Esophagus muscularis mucosa (tissue), 4 donors: ENCODE measurements around the gene VASH2. TPM values are rescaled to one million over a fixed set of nuclear protein-coding genes. Genes with fewer than 3 reads are reported as not detected.

Source experiments
- DNase-seq: peaks from one replicate; pipeline ENCODE4 v3.0.0-alpha.2; 2017; ENCODE audit errors: extremely low spot score
- H3K27ac ChIP-seq, 4 donors: fragments of 200-600 bp; sonication (generic); replicated peaks in 1 of 4; 1 replicate in 3 of 4; 2 replicates in 1 of 4; pipeline ENCODE4 v1.5.1; 2016 to 2019; ENCODE audit warnings: mild to moderate bottlenecking in 1 of 4
- H3K27me3 ChIP-seq, 4 donors: fragments of 200-600 bp; sonication (generic); one replicate each; pipeline versions ENCODE4 v1.5.1 to v1.6.0; 2016 to 2019
- H3K36me3 ChIP-seq, 4 donors: fragments of 200-600 bp; sonication (generic); one replicate each; pipeline ENCODE4 v1.5.1; 2016 to 2019
- H3K4me1 ChIP-seq, 4 donors: fragments of 200-600 bp; sonication (generic); one replicate each; pipeline ENCODE4 v1.5.1; 2016 to 2019
- H3K4me3 ChIP-seq, 4 donors: fragments of 200-600 bp; sonication (generic); 1 replicate in 2 of 4; 2 replicates in 2 of 4; pipeline ENCODE4 v1.5.1; 2016 to 2019; ENCODE audit warnings: mild to moderate bottlenecking in 4 of 4, moderate library complexity in 1 of 4
- H3K9me3 ChIP-seq, 4 donors: fragments of 200-600 bp; sonication (generic); 1 replicate in 3 of 4; 2 replicates in 1 of 4; pipeline ENCODE4 v1.5.1; 2016 to 2019
- EP300 ChIP-seq: sonication (generic); formaldehyde crosslinking; IDR thresholded peaks from one replicate; pipeline ENCODE4 v1.6.1; 2017; ENCODE audit warnings: antibody characterized with exemption
- POLR2A ChIP-seq: fragments of 450-650 bp; IDR thresholded peaks from one replicate; pipeline ENCODE4 v1.6.1; 2017; ENCODE audit warnings: antibody characterized with exemption, moderate library complexity, mild to moderate bottlenecking, low read depth
- POLR2AphosphoS5 ChIP-seq, 2 donors: sonication (generic); formaldehyde crosslinking; IDR thresholded peaks; one replicate each; pipeline ENCODE4 v1.6.1; 2017; ENCODE audit warnings: antibody characterized with exemption in 2 of 2
- whole genome bisulfite sequencing: methylation state at CpG from one replicate; pipeline ENCODE4 v1.1.5; 2018; 5-methylcytosine and 5-hydroxymethylcytosine counted together
- intact Hi-C: fragments of 100-400 bp; cut with DNase I; formaldehyde crosslinking; loops from one replicate; pipeline ENCODE4 v1.15.1; 2023
- total RNA-seq, 4 donors: library from RNA; depleted of rRNA; stranded (reverse); fragments of >200 nt; gene quantifications; one replicate each; pipeline versions ENCODE4 v1.1.0 to v1.2.1, GENCODE V29; 2016
- TF ChIP-seq, protein P1 (sequence below), 3 experiments: fragments of 200-600 bp in 2 of 3; fragments of 450-650 bp in 1 of 3; sonication (generic) in 2 of 3; IDR thresholded peaks; one replicate each; pipeline ENCODE4 v1.5.1; 2017 to 2019; ENCODE audit warnings: antibody characterized with exemption in 3 of 3, mild to moderate bottlenecking in 2 of 3, moderate library complexity in 1 of 3

Gene VASH2
- total RNA-seq, 4 donors from 2014 or later, result 1.9 to 8.3 (median 2.6) TPM

DNA sequence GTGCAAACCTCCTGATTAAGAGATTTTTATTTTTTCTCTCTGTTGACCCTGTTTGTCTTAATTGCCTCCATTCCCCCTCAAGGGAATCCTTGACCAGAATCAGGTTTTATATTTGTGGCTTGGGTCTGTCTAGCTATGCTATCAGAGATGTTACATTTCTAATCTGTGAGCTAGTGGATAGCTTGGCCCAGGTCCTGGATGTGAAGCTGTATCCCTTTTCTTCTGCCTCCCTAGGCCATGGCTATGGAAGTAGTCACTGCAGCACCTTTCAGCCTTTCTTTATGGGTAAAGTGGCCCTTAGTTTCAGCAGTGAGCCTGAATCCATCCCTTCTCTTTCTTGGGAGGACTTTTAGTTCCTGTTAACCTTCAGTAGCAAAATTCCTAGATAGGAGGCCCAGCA, 82.3 kb downstream of the VASH2 start:
- H3K4me3 ChIP-seq, result no peak overlapping the region
- H3K9me3 ChIP-seq, result no peaks in the 10 kb centered on the region
- intact Hi-C loops, result no loop called here
- TF ChIP-seq, protein P1, sequence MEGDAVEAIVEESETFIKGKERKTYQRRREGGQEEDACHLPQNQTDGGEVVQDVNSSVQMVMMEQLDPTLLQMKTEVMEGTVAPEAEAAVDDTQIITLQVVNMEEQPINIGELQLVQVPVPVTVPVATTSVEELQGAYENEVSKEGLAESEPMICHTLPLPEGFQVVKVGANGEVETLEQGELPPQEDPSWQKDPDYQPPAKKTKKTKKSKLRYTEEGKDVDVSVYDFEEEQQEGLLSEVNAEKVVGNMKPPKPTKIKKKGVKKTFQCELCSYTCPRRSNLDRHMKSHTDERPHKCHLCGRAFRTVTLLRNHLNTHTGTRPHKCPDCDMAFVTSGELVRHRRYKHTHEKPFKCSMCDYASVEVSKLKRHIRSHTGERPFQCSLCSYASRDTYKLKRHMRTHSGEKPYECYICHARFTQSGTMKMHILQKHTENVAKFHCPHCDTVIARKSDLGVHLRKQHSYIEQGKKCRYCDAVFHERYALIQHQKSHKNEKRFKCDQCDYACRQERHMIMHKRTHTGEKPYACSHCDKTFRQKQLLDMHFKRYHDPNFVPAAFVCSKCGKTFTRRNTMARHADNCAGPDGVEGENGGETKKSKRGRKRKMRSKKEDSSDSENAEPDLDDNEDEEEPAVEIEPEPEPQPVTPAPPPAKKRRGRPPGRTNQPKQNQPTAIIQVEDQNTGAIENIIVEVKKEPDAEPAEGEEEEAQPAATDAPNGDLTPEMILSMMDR (IDR thresholded peaks at IDR 0.05), result no peak
- no peaks in the 10 kb centered on the region for H3K36me3 ChIP-seq
- no peaks in the 10 kb centered on the region for H3K4me1 ChIP-seq
- H3K27ac ChIP-seq, result no peak overlapping the region
- H3K27me3 ChIP-seq, result peaks cover 0 to 62% (median 2%) of the 10 kb centered on the region in 4 donors
- no peak for DNase-seq

DNA sequence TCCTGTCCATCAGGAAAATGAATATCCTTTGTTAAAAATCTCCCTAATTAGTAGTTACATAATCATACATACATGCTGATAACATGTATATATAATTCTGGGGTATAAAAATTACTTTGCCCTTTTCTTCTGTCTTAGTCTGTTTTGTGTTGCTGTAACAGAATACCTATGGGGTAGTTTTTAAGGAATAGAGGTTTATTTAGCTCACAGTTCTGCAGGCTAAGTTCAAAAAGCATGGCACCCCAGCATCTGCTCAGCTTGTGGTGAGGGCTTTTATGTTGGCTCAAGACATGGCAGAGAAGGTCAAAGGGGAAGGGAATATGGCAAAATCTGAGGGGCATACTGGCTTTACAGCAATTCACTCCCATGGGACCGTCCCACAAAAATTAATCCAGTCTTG, 84.4 kb downstream of the VASH2 start:
- H3K27ac ChIP-seq, result no peak overlapping the region
- intact Hi-C loops, result no loop called here
- no peak overlapping the region for H3K4me3 ChIP-seq
- H3K9me3 ChIP-seq, result no peaks in the 10 kb centered on the region
- TF ChIP-seq, protein P1 (IDR thresholded peaks at IDR 0.05), result no peak
- WGBS, result 94% methylated on average over 1 of the region's 1 CpG
- no peaks in the 10 kb centered on the region for H3K4me1 ChIP-seq
- no peak for DNase-seq
- H3K27me3 ChIP-seq, result peaks cover 0 to 55% (median 2%) of the 10 kb centered on the region in 4 donors
- H3K36me3 ChIP-seq, result no peaks in the 10 kb centered on the region

- H3K36me3 ChIP-seq, result no peaks in the 10 kb centered on the region
- DNase-seq, result no peak
- no peak overlapping the region for H3K27ac ChIP-seq
- TF ChIP-seq POLR2AphosphoS5 (IDR thresholded peaks at IDR 0.05) (no peak), POLR2A (no peak), EP300 (no peak)
- TF ChIP-seq, protein P1 (IDR thresholded peaks at IDR 0.05), result no peak
- no peak overlapping the region for H3K4me3 ChIP-seq
- H3K27me3 ChIP-seq, result peaks cover 0 to 61% (median 2%) of the 10 kb centered on the region in 4 donors
- intact Hi-C loops, result no loop called here
- no peaks in the 10 kb centered on the region for H3K9me3 ChIP-seq
- H3K4me1 ChIP-seq, result no peaks in the 10 kb centered on the region
- WGBS, result 77% methylated on average over 2 of the region's 2 CpGs
These were observed 85.2 kb downstream of the VASH2 start for GRCh38 chr1:213035573-213035972.

Other genes with a start within 250 kb of the VASH2 start
- gene NSL1, start 158.8 kb upstream of the VASH2 start, total RNA-seq, result 10 to 100 TPM; 20.0 to 42.0 (median 30.8) TPM
- gene TATDN3, start 158.6 kb upstream of the VASH2 start, total RNA-seq, result 10 to 100 TPM in 3 of 4 donors, 1 to 10 TPM in 1; 9.9 to 14.1 (median 12.6) TPM
- not detected for gene SPATA45, start 102.9 kb upstream of the VASH2 start, total RNA-seq
- 1 to 10 TPM; 3.1 to 4.3 (median 3.7) TPM for gene FLVCR1, start 92.3 kb upstream of the VASH2 start, total RNA-seq
- gene ANGEL2, start 65.3 kb downstream of the VASH2 start, total RNA-seq, result 10 to 100 TPM; 24.4 to 46.1 (median 34.8) TPM
- 10 to 100 TPM; 21.0 to 26.8 (median 23.8) TPM for gene RPS6KC1, start 100.7 kb downstream of the VASH2 start, total RNA-seq